AG09319 (cell line): ENCODE results near the gene PDZD7.

Source experiments
- DNase-seq: peaks from one replicate; pipeline ENCODE4 v3.0.0-alpha.2; 2010; ENCODE audit warnings: low read depth; ENCODE audit errors: extremely low read depth
- TF ChIP-seq, protein P1 (sequence below): IDR thresholded peaks from 2 replicates; pipeline ENCODE4 v1.5.1; 2011; ENCODE audit warnings: low read depth, mild to moderate bottlenecking, inconsistent platforms, low read length, moderate library complexity

Gene PDZD7

DNA sequence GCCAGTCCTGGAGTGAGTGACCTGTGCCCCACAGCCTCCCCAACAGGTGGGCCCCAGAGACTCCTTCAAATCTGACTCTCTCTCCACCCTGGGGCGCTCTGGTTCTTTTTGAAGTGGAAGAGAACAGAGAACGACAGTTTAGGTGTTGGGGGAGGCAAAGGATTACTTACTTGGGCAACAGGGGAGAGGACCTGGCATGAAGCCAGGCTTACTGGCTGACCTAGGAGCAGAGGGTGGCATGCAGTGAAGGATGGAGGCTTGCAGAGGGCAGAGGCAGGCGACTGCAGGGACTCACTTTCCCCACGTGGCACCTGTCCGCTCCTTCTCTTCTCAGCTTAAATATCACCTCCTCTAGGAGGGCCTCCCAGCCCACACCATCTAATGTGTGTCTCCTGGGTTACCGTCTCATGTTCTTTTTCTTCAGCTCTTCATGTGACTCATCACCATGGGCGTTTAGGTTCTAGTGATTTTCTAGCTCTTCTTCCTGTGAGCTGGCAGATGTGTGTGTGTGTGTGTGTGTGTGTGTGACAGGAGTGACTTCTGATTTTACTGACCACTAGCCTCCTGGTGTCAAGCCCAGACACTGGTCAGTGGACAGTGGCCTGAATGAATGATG is 15.9 kb downstream of the PDZD7 start:
- peak; percentile 44 for DNase-seq
- TF ChIP-seq, protein P1, sequence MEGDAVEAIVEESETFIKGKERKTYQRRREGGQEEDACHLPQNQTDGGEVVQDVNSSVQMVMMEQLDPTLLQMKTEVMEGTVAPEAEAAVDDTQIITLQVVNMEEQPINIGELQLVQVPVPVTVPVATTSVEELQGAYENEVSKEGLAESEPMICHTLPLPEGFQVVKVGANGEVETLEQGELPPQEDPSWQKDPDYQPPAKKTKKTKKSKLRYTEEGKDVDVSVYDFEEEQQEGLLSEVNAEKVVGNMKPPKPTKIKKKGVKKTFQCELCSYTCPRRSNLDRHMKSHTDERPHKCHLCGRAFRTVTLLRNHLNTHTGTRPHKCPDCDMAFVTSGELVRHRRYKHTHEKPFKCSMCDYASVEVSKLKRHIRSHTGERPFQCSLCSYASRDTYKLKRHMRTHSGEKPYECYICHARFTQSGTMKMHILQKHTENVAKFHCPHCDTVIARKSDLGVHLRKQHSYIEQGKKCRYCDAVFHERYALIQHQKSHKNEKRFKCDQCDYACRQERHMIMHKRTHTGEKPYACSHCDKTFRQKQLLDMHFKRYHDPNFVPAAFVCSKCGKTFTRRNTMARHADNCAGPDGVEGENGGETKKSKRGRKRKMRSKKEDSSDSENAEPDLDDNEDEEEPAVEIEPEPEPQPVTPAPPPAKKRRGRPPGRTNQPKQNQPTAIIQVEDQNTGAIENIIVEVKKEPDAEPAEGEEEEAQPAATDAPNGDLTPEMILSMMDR: no peak

DNA sequence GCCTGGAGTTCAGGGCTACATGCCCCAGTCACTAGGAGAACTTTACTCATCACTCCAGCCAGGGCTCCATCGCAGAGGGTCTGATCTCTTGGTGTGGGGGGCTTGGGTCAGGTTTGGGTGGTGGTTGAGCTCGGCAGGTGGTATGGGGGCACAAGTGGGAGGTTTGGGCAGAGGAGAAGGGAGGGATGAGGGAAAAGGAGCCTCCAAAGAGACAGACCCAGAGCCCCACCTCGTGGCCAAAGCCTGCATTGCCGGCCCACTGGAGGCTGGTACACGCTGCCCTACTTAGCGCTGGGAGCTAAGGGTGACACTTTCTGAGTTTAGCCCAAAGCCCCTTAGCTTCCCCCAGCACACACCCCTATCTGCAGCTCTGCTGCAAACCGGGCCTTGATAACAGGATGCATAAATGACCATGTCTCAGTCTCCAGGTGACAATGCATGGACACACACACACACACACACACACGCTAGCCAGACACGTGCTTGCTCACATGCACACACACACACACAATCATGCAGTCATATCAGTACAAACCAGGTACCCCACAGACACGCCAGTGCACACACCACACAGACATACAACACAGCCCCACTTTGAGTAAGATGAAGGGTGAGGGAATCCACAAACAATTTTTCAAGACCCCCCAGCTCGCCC is 16.6 kb downstream of the PDZD7 start:
- DNase-seq: no peak
- TF ChIP-seq, protein P1: peak; percentile 97

DNA sequence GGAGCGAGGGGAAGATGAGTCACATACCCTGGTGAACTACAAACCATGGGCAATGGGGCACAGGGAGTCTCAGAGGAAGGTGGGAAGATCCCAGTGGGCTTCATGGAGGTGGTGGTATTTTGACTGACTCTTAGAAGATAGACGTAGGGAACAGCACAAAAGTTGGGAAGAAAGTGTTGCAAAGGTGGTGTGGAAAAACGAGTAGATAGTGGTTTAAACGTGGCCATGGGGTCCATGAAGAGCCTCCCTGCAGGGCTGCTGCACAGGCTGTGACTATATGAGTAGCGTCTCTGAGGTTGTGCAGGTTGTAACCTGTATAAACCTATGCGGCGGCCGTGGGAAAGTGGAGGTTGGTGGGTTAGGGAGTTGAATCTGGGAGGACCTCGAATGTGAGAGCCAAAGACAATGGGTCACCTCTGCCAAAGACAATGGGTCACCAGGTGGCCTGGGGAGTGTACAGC is 17.5 kb downstream of the PDZD7 start:
- DNase-seq: no peak
- TF ChIP-seq, protein P1: no peak

DNA sequence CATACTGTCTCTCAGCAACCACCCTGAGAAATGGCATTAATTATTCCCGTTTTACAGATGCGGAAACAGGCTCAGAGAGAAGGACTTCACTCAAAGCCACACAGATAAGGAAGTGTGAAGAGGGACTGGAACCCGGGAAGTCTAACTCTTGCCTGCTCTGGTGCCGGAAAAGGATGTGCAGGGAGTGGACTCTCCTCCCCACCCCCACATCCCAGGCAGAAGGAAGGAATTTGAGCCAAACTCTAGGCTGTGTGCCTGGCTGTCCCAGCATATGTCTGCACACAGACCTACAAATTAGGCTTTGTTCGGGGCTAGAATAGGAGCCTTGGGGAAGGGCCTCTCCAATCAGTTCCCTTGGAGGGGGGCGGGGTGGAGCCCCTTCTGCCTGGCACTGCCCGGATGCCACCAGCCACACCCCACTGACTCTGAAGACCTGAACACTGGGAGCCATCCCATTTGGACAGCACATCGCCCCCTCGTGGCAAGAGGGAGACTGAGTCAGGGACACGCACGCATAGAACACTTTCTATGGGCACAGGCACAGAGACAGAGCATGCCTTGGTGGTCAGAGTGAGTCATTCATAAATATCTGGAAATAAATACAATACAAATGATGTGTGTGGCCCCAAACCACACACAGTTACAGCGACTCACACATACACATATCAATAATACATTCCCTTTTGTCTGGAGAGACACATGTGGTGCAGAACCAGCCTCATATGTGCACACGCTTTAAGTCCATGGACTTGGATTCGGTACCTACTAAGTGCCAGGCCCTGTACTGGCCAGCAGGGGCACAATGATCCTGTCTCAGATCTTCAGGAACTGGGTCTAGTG is 18.2 kb downstream of the PDZD7 start:
- TF ChIP-seq, protein P1: peak; percentile 77
- peak; percentile 76 for DNase-seq

DNA sequence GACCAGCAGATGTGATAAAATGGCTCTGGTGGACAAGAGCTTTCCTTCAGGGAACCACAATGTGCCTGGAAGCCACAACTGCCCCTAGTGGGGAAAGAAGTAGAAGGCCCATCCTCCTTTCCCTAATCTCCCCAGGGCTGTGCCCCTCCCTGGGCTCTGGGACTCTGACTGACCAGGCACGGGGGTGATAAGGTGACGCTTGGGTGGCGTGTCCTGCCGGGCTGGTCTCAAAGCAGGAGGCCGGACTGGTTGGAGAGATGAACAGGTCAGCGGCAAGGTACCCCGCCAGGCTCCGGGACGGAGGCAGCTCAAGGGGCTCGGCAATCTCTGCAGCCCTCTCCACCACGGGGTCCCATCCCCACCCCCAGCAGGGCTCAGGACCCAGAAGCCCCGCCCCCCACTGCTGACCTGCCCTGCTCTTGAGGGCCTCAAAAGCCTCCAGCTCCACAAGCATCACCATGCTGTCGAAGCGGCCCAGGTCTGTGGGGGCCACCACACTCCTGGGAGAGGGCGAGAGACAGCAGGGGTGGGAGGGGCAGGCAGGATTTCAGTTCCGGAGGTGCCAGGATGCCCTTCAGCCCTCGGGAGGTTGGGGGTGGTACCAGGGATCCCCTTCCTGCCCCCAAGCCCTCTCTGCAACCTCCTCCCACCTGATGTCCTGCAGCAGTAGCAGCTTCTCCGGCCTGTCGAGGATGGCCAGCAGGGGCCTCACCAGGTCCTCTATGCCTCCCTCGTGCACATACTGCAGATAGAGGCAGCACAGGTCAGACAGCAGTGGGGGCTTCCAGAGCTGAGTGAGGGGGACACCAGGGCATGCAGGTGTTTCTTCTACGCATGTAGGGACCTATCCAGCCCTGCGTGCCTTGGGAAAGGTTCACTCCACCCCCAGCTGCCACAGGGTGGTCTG is 19.2 kb downstream of the PDZD7 start:
- no peak for DNase-seq
- TF ChIP-seq, protein P1: peak; percentile 33

DNA sequence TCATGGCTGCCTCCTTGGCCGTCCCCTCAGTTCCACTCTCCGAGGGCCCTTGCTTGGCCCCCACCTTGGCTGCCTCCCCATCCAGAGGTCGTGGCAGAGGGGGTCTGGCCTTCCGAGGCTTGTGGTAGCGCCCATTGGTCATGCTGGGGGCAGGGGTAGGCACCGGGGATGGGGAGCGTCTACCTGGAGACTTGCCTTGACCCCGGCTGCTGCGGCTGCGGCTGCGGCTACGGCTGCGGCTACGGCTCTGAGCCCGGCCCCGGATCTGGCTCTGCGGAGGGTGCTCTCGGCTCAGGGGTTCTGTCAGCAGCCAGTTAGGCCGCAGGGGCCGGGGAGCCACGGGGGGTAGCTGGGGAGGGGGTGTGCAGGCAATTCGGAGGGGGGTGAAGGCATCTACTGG is 20.6 kb downstream of the PDZD7 start:
- TF ChIP-seq, protein P1: no peak
- no peak for DNase-seq
